Upper lobe of left lung (tissue), 6 donors: ENCODE measurements around the gene ADAT1. TPM values are rescaled to one million over a fixed set of nuclear protein-coding genes. Genes with fewer than 3 reads are reported as not detected.
A peak's percentile ranks its signal among the peaks of the same experiment; 100 is the strongest.

Experiments
- ATAC-seq, 2 donors: fragments of 200-7000 bp; cut with Tn5 transposase; one replicate each; pipeline ENCODE4 v1.9.1; 2022; ENCODE audit warnings: mild to moderate bottlenecking in 2 of 2, moderate library complexity in 2 of 2; ENCODE audit not compliant: low FRiP score in 2 of 2
- DNase-seq, 2 donors: peaks; one replicate each; pipeline ENCODE4 v3.0.0-alpha.2; 2019 to 2020
- H3K27ac ChIP-seq, 4 donors: fragments of 200-600 bp; sonication (generic); one replicate each; pipeline ENCODE4 v1.5.1; 2016 to 2019
- H3K27me3 ChIP-seq, 4 donors: fragments of 200-600 bp; sonication (generic); one replicate each; pipeline ENCODE4 v1.5.1; 2017 to 2019
- H3K36me3 ChIP-seq, 4 donors: fragments of 200-600 bp; sonication (generic); one replicate each; pipeline ENCODE4 v1.5.1; 2016 to 2019
- H3K4me1 ChIP-seq, 4 donors: fragments of 200-600 bp; sonication (generic); one replicate each; pipeline ENCODE4 v1.5.1; 2018 to 2019
- H3K4me3 ChIP-seq, 4 donors: fragments of 200-600 bp; sonication (generic); one replicate each; pipeline ENCODE4 v1.5.1; 2017 to 2019; ENCODE audit warnings: mild to moderate bottlenecking in 2 of 4, moderate library complexity in 1 of 4
- H3K9me3 ChIP-seq, 4 donors: fragments of 200-600 bp; sonication (generic); one replicate each; pipeline ENCODE4 v1.5.1; 2018 to 2019
- EP300 ChIP-seq, 4 donors: sonication (generic); formaldehyde crosslinking; IDR thresholded peaks; one replicate each; pipeline ENCODE4 v1.5.1; 2017; ENCODE audit warnings: antibody characterized with exemption in 4 of 4, control low read depth in 2 of 4
- POLR2A ChIP-seq, 4 donors: fragments of 450-650 bp; IDR thresholded peaks; one replicate each; pipeline ENCODE4 v1.5.1; 2016 to 2017; ENCODE audit warnings: antibody characterized with exemption in 4 of 4, mild to moderate bottlenecking in 2 of 4
- POLR2AphosphoS5 ChIP-seq, 2 donors: sonication (generic); formaldehyde crosslinking; IDR thresholded peaks; one replicate each; pipeline ENCODE4 v1.5.1; 2017; ENCODE audit warnings: antibody characterized with exemption in 2 of 2
- WGBS, 2 donors: methylation state at CpG; one replicate each; pipeline ENCODE4 v1.1.5; 2017 to 2018; 5-methylcytosine and 5-hydroxymethylcytosine counted together
- total RNA-seq, 6 donors: library from RNA; depleted of rRNA in 4 of 6; stranded (reverse); fragments of >200 nt in 4 of 6; gene quantifications; one replicate each; pipeline versions ENCODE4 v1.1.0 to v1.2.1, GENCODE V29; 2016 to 2021
- TF ChIP-seq, protein P1 (sequence below), 6 experiments: fragments of 450-650 bp in 4 of 6; fragments of 200-600 bp in 2 of 6; sonication (generic) in 2 of 6; IDR thresholded peaks; one replicate each; pipeline ENCODE4 v1.5.1; 2016 to 2019; ENCODE audit warnings: antibody characterized with exemption in 6 of 6
- donor health status: DM: no; HTN: no; CAD: no; lungs with moderate emphysema.
- donor health status: DM: no; HTN: yes; CAD: no; lungs with severe emphysema.

Gene ADAT1
- total RNA-seq, 6 donors from 2014 or later, result 30.6 to 77.5 (median 46.7) TPM

- no peak for ATAC-seq
- no peaks in the 10 kb centered on the region for H3K27me3 ChIP-seq
- H3K27ac ChIP-seq, result no peak overlapping the region
- DNase-seq, result no peak
- no peaks in the 10 kb centered on the region for H3K9me3 ChIP-seq
- H3K36me3 ChIP-seq, result peaks cover 0 to 53% (median 45%) of the 10 kb centered on the region in 4 donors
- no peak for TF ChIP-seq EP300 (IDR thresholded peaks at IDR 0.05)
- no peak overlapping the region for H3K4me3 ChIP-seq
- 92 to 96% methylated on average over 2 of the region's 2 CpGs for WGBS, 2 donors
- peaks cover 9 to 22% (median 13%) of the 10 kb centered on the region in 4 donors for H3K4me1 ChIP-seq
Observed at GRCh38 chr16:75618780-75619179, 4.3 kb downstream of the ADAT1 start.

- Histone ChIP-seq H3K36me3 (peaks cover under 1 to 70% (median 59%) of the 10 kb centered on the region in 4 donors), H3K4me1 (peaks cover 6 to 14% (median 8%) of the 10 kb centered on the region in 4 donors), H3K9me3 (no peaks in the 10 kb centered on the region), H3K27ac (peak overlapping the region in 1 of 4 donors; percentile 28), H3K4me3 (no peak overlapping the region), H3K27me3 (no peaks in the 10 kb centered on the region)
- WGBS, 2 donors, result 90 to 93% methylated on average over 3 of the region's 3 CpGs
- TF ChIP-seq POLR2A (IDR thresholded peaks at IDR 0.05), result no peak
- TF ChIP-seq POLR2AphosphoS5 (IDR thresholded peaks at IDR 0.05), result no peak
- TF ChIP-seq EP300 (IDR thresholded peaks at IDR 0.05), result no peak
- TF ChIP-seq, protein P1, sequence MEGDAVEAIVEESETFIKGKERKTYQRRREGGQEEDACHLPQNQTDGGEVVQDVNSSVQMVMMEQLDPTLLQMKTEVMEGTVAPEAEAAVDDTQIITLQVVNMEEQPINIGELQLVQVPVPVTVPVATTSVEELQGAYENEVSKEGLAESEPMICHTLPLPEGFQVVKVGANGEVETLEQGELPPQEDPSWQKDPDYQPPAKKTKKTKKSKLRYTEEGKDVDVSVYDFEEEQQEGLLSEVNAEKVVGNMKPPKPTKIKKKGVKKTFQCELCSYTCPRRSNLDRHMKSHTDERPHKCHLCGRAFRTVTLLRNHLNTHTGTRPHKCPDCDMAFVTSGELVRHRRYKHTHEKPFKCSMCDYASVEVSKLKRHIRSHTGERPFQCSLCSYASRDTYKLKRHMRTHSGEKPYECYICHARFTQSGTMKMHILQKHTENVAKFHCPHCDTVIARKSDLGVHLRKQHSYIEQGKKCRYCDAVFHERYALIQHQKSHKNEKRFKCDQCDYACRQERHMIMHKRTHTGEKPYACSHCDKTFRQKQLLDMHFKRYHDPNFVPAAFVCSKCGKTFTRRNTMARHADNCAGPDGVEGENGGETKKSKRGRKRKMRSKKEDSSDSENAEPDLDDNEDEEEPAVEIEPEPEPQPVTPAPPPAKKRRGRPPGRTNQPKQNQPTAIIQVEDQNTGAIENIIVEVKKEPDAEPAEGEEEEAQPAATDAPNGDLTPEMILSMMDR (IDR thresholded peaks at IDR 0.05), result no peak
- DNase-seq (no peak), ATAC-seq (no peak)
Observed at GRCh38 chr16:75617121-75617520, 6.0 kb downstream of the ADAT1 start.

GRCh38 chr16:75616521-75617010 is 6.5 kb downstream of the ADAT1 start:
- WGBS, 2 donors, result 89 to 97% methylated on average over 4 of the region's 4 CpGs
- H3K4me3 ChIP-seq, result no peak overlapping the region
- ATAC-seq (no peak), DNase-seq (no peak)
- peaks cover under 1 to 8% (median 2%) of the 10 kb centered on the region in 4 donors for H3K4me1 ChIP-seq
- no peaks in the 10 kb centered on the region for H3K9me3 ChIP-seq
- peaks cover 2 to 76% (median 65%) of the 10 kb centered on the region in 4 donors for H3K36me3 ChIP-seq
- no peaks in the 10 kb centered on the region for H3K27me3 ChIP-seq
- TF ChIP-seq POLR2AphosphoS5 (IDR thresholded peaks at IDR 0.05) (no peak), EP300 (IDR thresholded peaks at IDR 0.05) (no peak), POLR2A (IDR thresholded peaks at IDR 0.05) (no peak)
- TF ChIP-seq, protein P1 (IDR thresholded peaks at IDR 0.05), result no peak
- H3K27ac ChIP-seq, result peak overlapping the region in 1 of 4 donors; percentile 28

- peaks cover 4 to 85% (median 67%) of the 10 kb centered on the region in 4 donors for H3K36me3 ChIP-seq
- no peaks in the 10 kb centered on the region for H3K27me3 ChIP-seq
- no peak overlapping the region for H3K27ac ChIP-seq
- WGBS, 2 donors, result 94 to 100% methylated on average over 2 of the region's 2 CpGs
- DNase-seq (no peak), ATAC-seq (no peak)
- H3K4me1 ChIP-seq, result no peaks in the 10 kb centered on the region
- H3K9me3 ChIP-seq, result no peaks in the 10 kb centered on the region
- TF ChIP-seq, protein P1 (IDR thresholded peaks at IDR 0.05), result no peak
- TF ChIP-seq POLR2A (IDR thresholded peaks at IDR 0.05), result no peak
- no peak for TF ChIP-seq EP300 (IDR thresholded peaks at IDR 0.05)
- TF ChIP-seq POLR2AphosphoS5 (IDR thresholded peaks at IDR 0.05), result no peak
- no peak overlapping the region for H3K4me3 ChIP-seq
Observed at GRCh38 chr16:75615619-75616018, 7.5 kb downstream of the ADAT1 start.

DNA sequence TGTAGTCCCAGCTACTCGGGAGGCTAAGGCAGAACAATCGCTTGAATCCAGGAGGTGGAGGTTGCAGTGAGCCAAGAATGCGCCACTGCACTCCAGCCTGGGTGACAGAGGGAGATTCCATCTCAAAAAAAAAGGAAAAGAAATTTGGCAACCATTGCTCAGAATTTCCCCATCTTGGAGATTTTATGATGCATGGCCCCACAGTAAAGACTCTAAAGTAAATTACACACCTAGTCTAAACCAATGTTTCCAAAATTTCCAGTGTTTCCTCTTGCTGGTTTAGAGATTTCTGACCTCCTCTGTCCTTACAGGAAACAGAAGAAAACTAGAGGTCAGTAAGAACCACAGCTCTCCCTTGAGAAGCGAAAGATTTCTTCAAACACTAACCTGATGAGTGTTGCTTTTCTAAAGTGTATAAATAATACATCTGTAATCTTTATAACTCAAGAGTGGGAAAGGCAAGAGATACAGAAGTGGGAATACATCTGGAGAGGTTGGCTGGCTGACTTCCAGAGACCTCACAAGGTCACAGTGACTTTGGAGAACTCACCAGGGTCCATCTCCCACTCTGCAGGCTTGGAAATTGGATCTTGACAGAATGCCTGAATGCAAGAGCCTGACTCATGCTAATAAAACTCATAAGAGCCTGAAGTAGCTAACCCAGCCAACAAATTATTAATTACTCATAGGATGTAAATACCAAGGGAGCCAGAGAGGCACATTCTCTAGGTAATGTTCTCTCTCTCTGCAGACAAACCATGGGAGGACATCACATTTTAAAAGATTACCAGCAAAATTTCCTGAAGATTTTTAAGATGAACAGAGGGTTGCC is 8.8 kb downstream of the ADAT1 start:
- Histone ChIP-seq H3K4me3 (no peak overlapping the region), H3K27ac (no peak overlapping the region), H3K9me3 (no peaks in the 10 kb centered on the region), H3K4me1 (no peaks in the 10 kb centered on the region), H3K27me3 (no peaks in the 10 kb centered on the region), H3K36me3 (peaks cover 4 to 93% (median 61%) of the 10 kb centered on the region in 4 donors)
- TF ChIP-seq EP300 (IDR thresholded peaks at IDR 0.05), result no peak
- TF ChIP-seq POLR2AphosphoS5 (IDR thresholded peaks at IDR 0.05), result no peak
- no peak for TF ChIP-seq POLR2A (IDR thresholded peaks at IDR 0.05)
- no peak for ATAC-seq
- no peak for DNase-seq
- WGBS, 2 donors, result 90 to 95% methylated on average over 4 of the region's 4 CpGs
